Activated naive CD4-positive, alpha-beta T cell treated with anti-CD3 and anti-CD28 coated beads, Interleukin-2, amount 50 U/mL, for 16 hours (primary cell): ENCODE data around the gene GCK.

ENCODE experiments used
- DNase-seq: peaks from one replicate; pipeline ENCODE4 v3.0.0-alpha.2; 2020

The GCK gene

DNA sequence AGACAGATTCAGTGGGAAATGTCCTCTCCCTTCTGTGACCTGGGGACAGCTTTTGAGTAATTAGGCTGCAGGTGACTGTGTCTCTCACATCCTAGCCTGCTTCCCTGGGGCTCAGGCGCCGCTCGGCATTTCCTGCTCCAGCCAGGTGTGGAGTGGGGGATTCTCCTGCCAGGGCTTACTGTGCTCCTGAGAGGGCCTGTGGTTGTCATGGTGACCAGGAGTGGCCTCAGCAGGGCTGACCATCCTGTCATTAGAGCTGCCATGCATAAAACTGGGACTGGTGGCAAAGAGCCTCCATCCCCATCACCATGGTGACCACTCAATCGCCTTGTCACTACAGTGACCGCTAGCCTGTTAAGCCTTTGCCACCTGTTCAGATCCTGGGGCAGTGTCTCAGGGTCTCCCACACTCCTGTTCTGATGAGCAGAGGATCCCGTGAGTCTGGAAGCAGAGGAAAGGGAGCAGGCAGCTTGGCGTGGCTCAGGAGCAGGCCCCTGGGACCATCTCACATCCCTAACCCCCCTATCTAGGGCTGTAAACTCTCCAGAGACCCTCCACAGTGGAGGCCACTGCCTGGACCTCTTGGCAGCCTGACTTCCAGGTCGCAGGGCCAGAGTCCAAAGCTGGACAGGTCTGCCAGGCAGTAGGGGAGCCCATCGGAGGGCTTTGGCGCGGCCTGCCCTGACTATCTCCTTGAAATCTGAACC lies at the start of gene GCK:
GCK (minus strand) TSS at position 154 of the 707 bp plus-strand sequence. CDS start 486 bp downstream, outside the sequence.
- DNase-seq = no peak

- no peak for DNase-seq
Measured at GRCh38 chr7:44238116-44238695, 49.0 kb upstream of the GCK start.

DNA sequence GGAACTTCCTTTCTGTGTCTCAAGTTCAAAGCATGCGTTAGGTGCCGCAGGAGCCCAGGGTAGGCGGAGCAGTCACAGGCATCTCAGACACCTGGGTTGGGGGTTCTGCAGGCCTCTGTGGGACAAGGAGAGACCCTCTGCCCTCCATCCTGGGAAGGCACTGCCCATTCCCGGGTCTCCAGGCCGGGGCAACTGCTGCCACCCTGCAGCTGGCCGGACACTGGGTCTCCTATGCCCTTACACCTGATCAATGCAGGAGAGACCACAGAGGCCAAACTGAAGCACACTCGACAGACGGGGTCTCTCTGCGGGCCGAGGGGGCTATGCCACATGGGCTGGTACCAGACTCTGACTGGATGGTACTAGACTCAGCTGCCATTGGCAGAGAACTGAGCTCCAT lies 48.5 kb upstream of the GCK start:
- DNase-seq = no peak

DNA sequence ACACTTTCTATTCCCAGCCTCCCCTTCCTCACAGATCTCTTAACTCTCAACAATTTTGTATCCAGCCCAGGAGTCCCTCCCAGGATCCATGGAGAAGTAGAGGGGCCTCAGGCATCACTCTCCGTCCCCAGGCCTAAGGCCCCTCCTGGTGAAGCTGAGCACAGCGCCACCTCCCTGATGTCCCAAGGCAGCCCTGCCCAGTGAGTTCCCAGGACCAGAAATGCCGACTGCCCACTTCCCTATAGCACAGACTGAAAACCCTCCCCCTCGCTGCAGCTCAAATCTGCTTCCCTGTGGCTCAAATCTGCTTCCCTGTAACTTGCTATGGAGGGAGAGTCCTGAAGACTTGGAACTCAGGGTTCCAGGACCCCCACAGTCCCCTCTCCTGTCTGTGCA lies 47.1 kb upstream of the GCK start:
- no peak for DNase-seq

- no peak for DNase-seq
Measured at GRCh38 chr7:44235582-44236332, 46.5 kb upstream of the GCK start.

- no peak for DNase-seq
Measured at GRCh38 chr7:44235066-44235465, 45.8 kb upstream of the GCK start.

GRCh38 chr7:44232901-44233715 lies 43.9 kb upstream of the GCK start:
- no peak for DNase-seq

GRCh38 chr7:44232396-44232795 lies 43.2 kb upstream of the GCK start:
- no peak for DNase-seq

DNA sequence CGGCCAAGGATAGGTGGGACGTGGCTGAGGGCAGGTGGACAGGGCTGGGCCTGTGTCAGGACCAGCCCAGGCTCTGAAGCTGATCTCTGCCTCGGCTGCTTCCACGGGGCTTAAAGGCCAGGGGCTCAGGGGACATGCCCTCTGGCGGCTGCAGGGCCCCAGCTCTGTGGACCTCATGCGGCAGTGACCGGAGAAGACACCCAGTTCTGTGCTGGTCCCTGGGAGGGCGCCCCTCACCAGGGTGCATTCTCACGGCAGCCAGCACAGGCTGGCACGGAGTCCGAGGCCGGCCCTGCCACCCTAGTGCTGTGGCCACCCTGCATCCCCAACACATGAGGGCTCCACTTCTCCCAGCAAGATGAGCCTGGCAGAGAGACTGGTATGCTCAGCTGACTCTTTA lies 41.8 kb upstream of the GCK start:
- DNase-seq = no peak

DNA sequence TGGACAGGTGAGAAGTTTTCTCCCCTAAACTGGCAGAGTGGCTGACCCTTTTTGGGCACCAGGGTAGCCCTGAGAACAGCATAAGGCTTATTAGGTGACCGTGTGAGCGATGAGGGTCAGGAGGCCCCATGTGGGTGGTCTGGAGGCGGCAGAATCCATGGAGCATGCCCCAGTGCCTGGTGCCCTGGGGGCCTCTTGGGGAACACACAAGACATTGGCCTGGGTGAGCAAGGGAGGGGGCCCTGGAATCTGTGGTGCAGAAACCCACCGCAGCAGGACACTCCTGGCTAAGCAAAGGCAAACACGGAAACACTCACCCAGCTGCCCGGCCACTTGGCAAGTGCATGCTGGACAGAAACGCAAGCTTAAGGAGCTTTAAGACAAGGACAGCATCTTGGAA lies 41.0 kb upstream of the GCK start:
- no peak for DNase-seq

DNA sequence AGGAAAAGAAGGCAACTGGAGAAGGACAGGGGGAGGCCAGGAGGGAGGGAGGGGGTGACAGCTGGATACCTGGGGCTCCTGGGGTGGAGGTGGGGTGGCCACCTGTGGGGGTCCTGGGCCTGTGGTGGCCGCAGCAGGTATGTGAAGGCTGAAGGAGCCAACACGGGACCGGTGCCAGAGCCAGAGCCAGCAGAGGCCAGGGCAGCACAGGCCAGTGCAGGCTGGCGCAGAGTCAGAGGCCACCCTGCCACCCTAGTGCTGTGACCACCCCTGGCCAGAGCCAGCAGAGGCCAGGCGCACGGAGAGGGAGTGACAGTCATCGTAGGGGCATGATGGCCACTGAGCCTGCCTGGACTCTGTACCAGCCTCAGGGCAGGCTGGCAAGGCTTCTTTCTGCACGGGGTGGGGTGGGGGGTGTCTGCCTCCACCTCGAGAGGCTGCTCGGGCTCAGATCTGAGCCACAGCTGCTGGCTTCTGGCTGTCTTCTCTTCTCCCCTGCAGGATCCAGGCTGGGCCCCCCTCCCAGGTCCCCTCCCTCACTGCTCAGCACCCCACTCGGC lies 40.4 kb upstream of the GCK start:
- DNase-seq = no peak

DNA sequence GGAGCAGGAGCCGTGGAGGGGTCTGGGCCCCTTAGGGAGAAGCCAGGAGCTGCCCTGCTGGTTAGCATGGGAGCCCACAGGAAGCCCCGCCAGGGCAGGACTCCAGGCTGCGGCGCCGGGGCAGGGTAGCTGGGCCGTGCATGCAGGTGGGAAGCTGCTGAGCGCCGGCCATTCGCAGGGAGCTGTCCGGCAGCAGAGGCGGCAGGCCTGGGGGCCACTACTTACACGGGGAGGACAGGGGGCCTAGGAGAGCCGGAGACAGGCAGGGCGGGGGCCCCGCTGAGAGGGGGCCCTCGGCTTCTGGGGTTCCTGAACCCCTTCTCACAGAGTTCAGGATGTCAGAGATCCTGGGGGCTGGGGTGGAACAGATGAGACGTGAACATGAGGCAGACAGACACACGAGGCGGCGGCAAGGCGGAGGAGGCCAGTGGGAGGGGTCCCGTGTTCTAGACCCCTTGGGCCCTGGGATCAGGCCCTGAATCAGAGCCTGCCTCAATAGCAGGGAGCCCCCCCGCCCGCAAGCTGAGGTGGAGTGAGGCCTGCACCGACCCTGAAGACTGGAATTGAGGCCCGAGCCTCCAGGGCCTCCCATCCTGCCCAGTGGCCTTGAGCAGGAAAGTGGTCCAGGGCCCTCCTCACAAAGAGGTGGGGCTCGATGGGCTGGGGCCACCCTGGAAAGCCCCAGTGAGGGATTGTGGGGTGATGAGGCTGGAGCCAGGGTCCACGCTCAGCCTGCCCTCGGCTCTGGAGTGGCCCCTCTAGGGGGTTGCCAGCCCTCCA lies 39.5 kb upstream of the GCK start:
- DNase-seq = no peak

GRCh38 chr7:44227911-44228310 lies 38.7 kb upstream of the GCK start:
- DNase-seq = no peak

GRCh38 chr7:44226396-44226753 lies 37.1 kb upstream of the GCK start:
- no peak for DNase-seq

DNA sequence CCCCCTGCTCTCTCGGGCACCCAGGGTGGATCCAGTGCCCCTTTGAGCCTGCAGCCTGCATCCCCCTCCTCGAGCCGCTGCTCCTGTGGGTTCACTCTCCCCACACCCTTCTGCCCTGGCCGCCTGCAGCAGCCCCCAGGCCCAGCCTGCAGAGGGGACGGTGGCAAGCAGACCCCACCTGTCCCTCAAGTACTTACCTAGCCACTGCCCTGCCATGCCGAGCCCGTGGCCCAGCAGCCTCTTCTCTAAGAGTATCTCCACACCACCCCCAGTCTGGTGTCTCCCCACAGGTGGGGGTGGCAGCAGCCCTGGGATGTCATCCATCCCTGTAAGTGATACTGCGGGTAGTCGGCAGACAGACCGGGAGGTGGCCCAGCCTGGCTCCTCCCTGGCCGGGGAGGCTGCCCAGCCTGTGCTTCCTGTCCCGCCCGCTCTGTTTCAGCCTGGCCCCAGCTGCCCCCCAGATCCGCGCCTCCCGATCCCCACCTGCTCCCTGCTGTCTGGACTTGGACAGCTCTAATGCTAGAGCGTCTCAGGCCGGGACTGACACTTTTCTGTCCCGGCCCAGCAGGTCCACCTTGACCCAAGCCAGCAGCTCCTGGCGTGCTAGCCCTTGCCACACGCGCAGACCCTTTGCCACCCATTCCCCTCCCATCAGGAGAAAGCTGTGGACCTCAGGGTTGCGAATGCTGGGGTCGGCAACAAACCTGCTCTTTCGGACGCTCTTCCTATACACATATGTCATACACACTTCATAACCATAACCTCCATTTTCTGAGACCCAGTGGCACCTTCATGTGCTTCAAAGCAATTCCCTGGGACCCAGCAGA lies 36.5 kb upstream of the GCK start:
- no peak for DNase-seq

- no peak for DNase-seq
Measured at GRCh38 chr7:44224974-44225565, 35.8 kb upstream of the GCK start.

GRCh38 chr7:44224080-44224973 lies 35.1 kb upstream of the GCK start:
- no peak for DNase-seq

DNA sequence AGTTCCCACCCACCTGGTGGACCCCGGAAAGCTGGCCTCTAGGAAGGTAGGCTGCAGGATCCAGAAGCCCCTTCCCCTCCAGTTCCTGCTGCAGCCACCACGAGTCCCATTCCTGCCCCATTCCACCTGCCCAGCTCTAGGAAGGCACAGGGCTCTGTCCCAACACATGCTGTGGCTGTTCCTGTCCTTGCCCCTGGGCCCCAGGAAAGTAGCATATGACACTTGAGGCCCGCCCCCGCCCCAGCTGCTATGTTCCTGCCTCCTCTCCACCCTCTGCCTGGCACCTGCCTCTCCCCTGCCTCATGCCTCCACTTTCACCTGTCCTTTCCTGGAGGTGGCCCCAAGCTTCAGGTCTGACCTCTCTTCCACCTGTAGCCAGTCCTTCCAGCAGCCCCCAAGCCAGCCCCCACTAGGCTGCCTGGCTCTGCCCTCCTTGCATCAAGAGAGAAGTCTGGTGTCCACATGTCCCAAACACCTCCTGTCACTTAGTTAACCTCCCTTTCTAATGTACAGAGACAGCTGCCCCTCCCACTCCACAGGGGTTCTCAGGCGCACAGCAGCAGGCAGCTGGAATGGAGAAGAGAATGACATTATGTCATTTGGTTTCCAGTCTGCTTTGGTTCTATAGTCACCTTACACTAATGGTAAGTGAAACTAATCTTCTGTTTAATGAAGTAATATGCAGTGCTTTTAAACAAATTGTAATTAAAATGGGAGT lies 34.3 kb upstream of the GCK start:
- DNase-seq = no peak

- no peak for DNase-seq
Measured at GRCh38 chr7:44222776-44223261, 33.6 kb upstream of the GCK start.
